ENCODE data around the gene SCO2. TPM values are rescaled to one million over a fixed set of nuclear protein-coding genes. Genes with fewer than 3 reads are reported as not detected.

Gene SCO2
- total and polyA plus RNA-seq, 10 of the 15 experiments (the other 5 are each of a cell fraction or from before 2014, with no cell fraction given) = 0.18 to 16.0 (median 2.4) TPM; not detected in 1

- TF ChIP-seq ZBTB11 (CRISPR knock-in tag; IDR thresholded peaks at IDR 0.05) = 0 out of 2 replicates have a peak, but pooled peaks have one; percentile 6
These were observed 6.7 kb upstream of the SCO2 start (continued) for GRCh38 chr22:50531962-50532674.

GRCh38 chr22:50531546-50531961, 6.2 kb upstream of the SCO2 start:
- ChIA-PET RAD21 (ENCODE audit: unreplicated experiment) (interaction anchor here (0.5 to 1.8 kb wide), 3 partner anchors 11 to 89 kb away, joined by 3 to 4 read pairs (median 3); partner anchors contain the start of gene SYCE3), CTCF (no interaction called here), SMC1A (ENCODE audit: uncharacterized antibody, unreplicated experiment) (interaction anchor here (0.6 to 2.4 kb wide), 3 partner anchors 10 to 29 kb away, joined by 3 to 18 read pairs (median 5); partner anchors contain the start of gene NCAPH2), POLR2A (interaction anchor here (1.6 to 4.2 kb wide), 4 partner anchors 10 to 226 kb away, joined by 3 to 61 read pairs (median 8); partner anchors contain the start of genes LMF2 and NCAPH2)
- H3K9me3 ChIP-seq (replicated peaks; ENCODE audit: control insufficient read depth, insufficient read depth, low read length) = no peaks in the 10 kb centered on the region
- peaks cover 59% of the 10 kb centered on the region for H3K79me2 ChIP-seq (ENCODE audit: control insufficient read depth, insufficient read depth, low read length)
- no TSS peak for BruUV-seq (replicated peaks)
- peak overlapping the region; percentile 100 for H3K27ac ChIP-seq (ENCODE audit: control insufficient read depth, insufficient read depth)
- no peak overlapping the region for H2AFZ ChIP-seq (ENCODE audit: control insufficient read depth, low read depth, low read length)
- H3K9ac ChIP-seq (ENCODE audit: control insufficient read depth, insufficient read depth, low read length) = peak overlapping the region; percentile 100
- DNase-seq (ENCODE audit: low read depth, low spot score) (no peak), FAIRE-seq (no peak), ATAC-seq (peak; percentile 48)
- H3K36me3 ChIP-seq (ENCODE audit: control insufficient read depth in 2 of 2, insufficient read depth in 2 of 2, low read length in 1 of 2) = no peaks in the 10 kb centered on the region; a peak in 3 of 4 replicates
- H3K27me3 ChIP-seq (replicated peaks in 1 of 2; ENCODE audit: control insufficient read depth in 2 of 2, insufficient read depth in 2 of 2, low read length in 1 of 2) = no peaks in the 10 kb centered on the region
- under 1% methylated on average over 23 of the region's 44 CpGs for WGBS (ENCODE audit: insufficient coverage, insufficient replicate concordance, low lambda C conversion rate, missing lambda C conversion rate)
- peak overlapping the region; percentile 71 for H3K4me2 ChIP-seq (ENCODE audit: control insufficient read depth, insufficient read depth)
- H3K4me1 ChIP-seq (ENCODE audit: control insufficient read depth, insufficient read depth, low read length) = peaks cover 44% of the 10 kb centered on the region
- H3K4me3 ChIP-seq = peak overlapping the region; percentile 78
- H4K20me1 ChIP-seq (ENCODE audit: control insufficient read depth, insufficient read depth) = no peaks in the 10 kb centered on the region
- intact Hi-C loops (cut with micrococcal nuclease; ENCODE audit: unreplicated experiment) = no loop called here
- in situ Hi-C loops (cut with MboI) = loop anchor here (10.0 kb wide), 1 partner anchor 567 kb away; the partner anchor contains the start of gene PIM3
- TF ChIP-seq ELK1 (IDR thresholded peaks at IDR 0.05; ENCODE audit: low read depth, low read length) (no peak), BACH1 (IDR thresholded peaks at IDR 0.05; ENCODE audit: borderline replicate concordance) (peak; percentile 93), PBX3 (IDR thresholded peaks at IDR 0.05; ENCODE audit: insufficient replicate concordance, low read depth, low read length) (peak; percentile 24), CBFB (IDR thresholded peaks at IDR 0.05; ENCODE audit: low read depth) (no peak), CBX3 (IDR thresholded peaks at IDR 0.05; ENCODE audit: borderline replicate concordance, low read depth) (no peak), SUPT20H (IDR thresholded peaks at IDR 0.05; ENCODE audit: borderline replicate concordance, control insufficient read depth, low read depth, low read length) (no peak), NR2C2 (IDR thresholded peaks at IDR 0.05; ENCODE audit: borderline replicate concordance, control insufficient read depth, insufficient read length, low read depth) (no peak), ESRRA (IDR thresholded peaks at IDR 0.05; ENCODE audit: low read length) (no peak), RUNX3 (IDR thresholded peaks at IDR 0.05; ENCODE audit: low read length) (no peak), RAD51 (IDR thresholded peaks at IDR 0.05) (no peak), RCOR1 (conservative IDR thresholded peaks at IDR 0.05; ENCODE audit: low read depth, low read length) (no peak), PAX5 (IDR thresholded peaks at IDR 0.05; ENCODE audit: borderline replicate concordance, low read depth, low read length) (peak; percentile 57; the same call in 1 of the 2 replicates), NR2C1 (IDR thresholded peaks at IDR 0.05) (no peak; the same call in 1 of the 2 replicates), RB1 (IDR thresholded peaks at IDR 0.05; ENCODE audit: borderline replicate concordance) (no peak), BHLHE40 (IDR thresholded peaks at IDR 0.05; ENCODE audit: borderline replicate concordance in 1 of 2, low read depth in 2 of 2, low read length in 1 of 2) (peak; percentile 45 to 90; a peak in 3 of 4 replicates)

All from GM12878 (cell line).